Glutamatergic neuron (in vitro differentiated cells): ENCODE measurements around the gene RAPGEF1. TPM values are rescaled to one million over a fixed set of nuclear protein-coding genes. Genes with fewer than 3 reads are reported as not detected.

Experiments used
- DNase-seq: peaks from one replicate; pipeline ENCODE4 v3.0.0; 2022
- H3K27ac Mint-ChIP-seq: one replicate; pipeline ENCODE4 v1.8.0; 2020; ENCODE audit warnings: mild to moderate bottlenecking, mixed read lengths, inconsistent platforms; ENCODE audit not compliant: unreplicated experiment
- H3K27me3 Mint-ChIP-seq: one replicate; pipeline ENCODE4 v1.8.0; 2020; ENCODE audit warnings: mild to moderate bottlenecking, moderate library complexity, mixed read lengths, inconsistent platforms; ENCODE audit not compliant: unreplicated experiment
- H3K36me3 Mint-ChIP-seq: one replicate; pipeline ENCODE4 v1.8.0; 2020; ENCODE audit warnings: mild to moderate bottlenecking, mixed read lengths, inconsistent platforms; ENCODE audit not compliant: unreplicated experiment
- H3K4me1 Mint-ChIP-seq: one replicate; pipeline ENCODE4 v1.8.0; 2020; ENCODE audit warnings: mild to moderate bottlenecking, low read depth, mixed read lengths, inconsistent platforms; ENCODE audit not compliant: unreplicated experiment
- H3K4me3 Mint-ChIP-seq: one replicate; pipeline ENCODE4 v1.8.0; 2020; ENCODE audit warnings: mild to moderate bottlenecking, mixed read lengths, inconsistent platforms; ENCODE audit not compliant: unreplicated experiment
- H3K9me3 Mint-ChIP-seq: one replicate; pipeline ENCODE4 v1.8.0; 2020; ENCODE audit warnings: mild to moderate bottlenecking, moderate library complexity, mixed read lengths, inconsistent platforms; ENCODE audit not compliant: unreplicated experiment
- total RNA-seq: library from RNA; stranded (reverse); fragmentation: NEBNext Ultra II Directional; extraction: Animal tissue kit (Norgen Biotek cat#: 25700); gene quantifications from one replicate; pipeline ENCODE4 v1.2.1, GENCODE V29; 2021; ENCODE audit not compliant: unreplicated experiment
- TF ChIP-seq, protein P1 (sequence below): fragments of 200-600 bp; sonication (generic); IDR thresholded peaks from one replicate; pipeline ENCODE4 v1.5.0; 2021; ENCODE audit not compliant: partially characterized antibody, unreplicated experiment

RAPGEF1 gene
- total RNA-seq, 1 donor from 2014 or later = 319 TPM

GRCh38 chr9:131622523-131622922 lies 117.4 kb downstream of the RAPGEF1 start:
- TF ChIP-seq, protein P1, sequence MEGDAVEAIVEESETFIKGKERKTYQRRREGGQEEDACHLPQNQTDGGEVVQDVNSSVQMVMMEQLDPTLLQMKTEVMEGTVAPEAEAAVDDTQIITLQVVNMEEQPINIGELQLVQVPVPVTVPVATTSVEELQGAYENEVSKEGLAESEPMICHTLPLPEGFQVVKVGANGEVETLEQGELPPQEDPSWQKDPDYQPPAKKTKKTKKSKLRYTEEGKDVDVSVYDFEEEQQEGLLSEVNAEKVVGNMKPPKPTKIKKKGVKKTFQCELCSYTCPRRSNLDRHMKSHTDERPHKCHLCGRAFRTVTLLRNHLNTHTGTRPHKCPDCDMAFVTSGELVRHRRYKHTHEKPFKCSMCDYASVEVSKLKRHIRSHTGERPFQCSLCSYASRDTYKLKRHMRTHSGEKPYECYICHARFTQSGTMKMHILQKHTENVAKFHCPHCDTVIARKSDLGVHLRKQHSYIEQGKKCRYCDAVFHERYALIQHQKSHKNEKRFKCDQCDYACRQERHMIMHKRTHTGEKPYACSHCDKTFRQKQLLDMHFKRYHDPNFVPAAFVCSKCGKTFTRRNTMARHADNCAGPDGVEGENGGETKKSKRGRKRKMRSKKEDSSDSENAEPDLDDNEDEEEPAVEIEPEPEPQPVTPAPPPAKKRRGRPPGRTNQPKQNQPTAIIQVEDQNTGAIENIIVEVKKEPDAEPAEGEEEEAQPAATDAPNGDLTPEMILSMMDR = no peak
- Mint-ChIP-seq H3K27ac (no peak overlapping the region), H3K9me3 (peaks cover 53% of the 10 kb centered on the region), H3K27me3 (peaks cover 33% of the 10 kb centered on the region), H3K36me3 (peaks cover 8% of the 10 kb centered on the region), H3K4me1 (peaks cover 71% of the 10 kb centered on the region), H3K4me3 (no peak overlapping the region)
- DNase-seq = no peak

DNA sequence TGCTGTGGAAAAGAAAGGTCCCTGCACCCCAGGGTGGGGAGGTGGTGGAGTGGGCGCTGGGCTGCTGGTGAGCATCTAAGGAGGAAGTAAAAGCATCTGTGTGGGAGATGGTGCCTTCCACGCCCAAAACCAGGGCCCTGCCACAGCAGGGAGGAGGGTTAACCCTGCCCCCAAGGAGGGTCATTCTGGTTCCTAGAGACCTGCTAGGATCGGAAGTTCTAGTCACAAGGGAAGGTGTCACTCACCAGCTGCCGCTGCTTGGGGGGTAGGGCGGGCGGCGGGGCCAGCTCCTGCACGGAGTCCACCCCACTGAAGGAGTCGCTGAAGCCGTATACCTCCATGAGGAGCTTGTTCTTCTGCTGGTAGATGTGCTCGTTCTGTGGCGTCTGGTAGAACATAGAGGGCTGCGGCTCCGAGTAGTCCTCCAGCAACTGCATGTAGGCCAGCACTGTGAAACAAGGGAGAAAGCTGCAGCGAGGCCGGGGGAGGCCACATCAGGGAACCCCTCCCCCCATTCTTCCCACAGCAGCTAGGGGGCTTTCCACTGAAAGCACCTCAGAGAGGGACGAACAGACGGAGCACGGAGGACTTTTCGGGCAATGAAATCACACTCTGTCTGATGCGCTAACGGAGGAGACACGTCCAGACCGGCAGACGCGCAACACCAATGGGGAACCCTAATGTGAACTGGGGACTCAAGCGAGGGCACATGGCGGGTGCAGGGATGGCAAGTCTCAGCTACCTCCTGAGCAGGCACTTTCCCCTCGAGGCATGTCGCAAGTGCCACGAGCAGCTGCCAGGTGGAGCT lies 118.1 kb downstream of the RAPGEF1 start:
- Mint-ChIP-seq H3K27me3 (peaks cover 31% of the 10 kb centered on the region), H3K27ac (peak overlapping the region; percentile 88), H3K4me3 (peak overlapping the region; percentile 61), H3K4me1 (peaks cover 74% of the 10 kb centered on the region), H3K9me3 (peaks cover 57% of the 10 kb centered on the region), H3K36me3 (peaks cover 12% of the 10 kb centered on the region)
- no peak for DNase-seq
- TF ChIP-seq, protein P1 = no peak

GRCh38 chr9:131620764-131621520 lies 118.9 kb downstream of the RAPGEF1 start:
- TF ChIP-seq, protein P1 = no peak
- DNase-seq = no peak
- Mint-ChIP-seq H3K9me3 (peaks cover 55% of the 10 kb centered on the region), H3K4me1 (peaks cover 70% of the 10 kb centered on the region), H3K27me3 (peaks cover 27% of the 10 kb centered on the region), H3K36me3 (peaks cover 14% of the 10 kb centered on the region), H3K4me3 (peak overlapping the region; percentile 61), H3K27ac (peak overlapping the region; percentile 88)

GRCh38 chr9:131619680-131620079 lies 120.2 kb downstream of the RAPGEF1 start:
- Mint-ChIP-seq H3K27me3 (peaks cover 21% of the 10 kb centered on the region), H3K9me3 (peaks cover 42% of the 10 kb centered on the region), H3K27ac (no peak overlapping the region), H3K4me3 (no peak overlapping the region), H3K4me1 (peaks cover 60% of the 10 kb centered on the region), H3K36me3 (peaks cover 14% of the 10 kb centered on the region)
- DNase-seq = no peak
- TF ChIP-seq, protein P1 = no peak
